ENCODE measurements around the gene CALM3. TPM values are rescaled to one million over a fixed set of nuclear protein-coding genes. Genes with fewer than 3 reads are reported as not detected.
"Not testable (repeated sequence)": the region's sequence is repeated elsewhere in the genome, so short reads cannot be mapped to it uniquely, and the experiment has no call there.

CALM3 gene
- total RNA-seq, 1 donor: 213 TPM

- no peak for DNase-seq (ENCODE audit: low read depth)
- H3K4me3 ChIP-seq (ENCODE audit: low read depth, low read length): no peak overlapping the region
Observed at GRCh38 chr19:46625731-46626130, 24.6 kb downstream of the CALM3 start.

GRCh38 chr19:46626446-46626845 is 25.3 kb downstream of the CALM3 start:
- no peak for DNase-seq (ENCODE audit: low read depth)
- H3K4me3 ChIP-seq (ENCODE audit: low read depth, low read length): no peak overlapping the region
- no peak for TF ChIP-seq CTCF (IDR thresholded peaks at IDR 0.05; ENCODE audit: insufficient read depth, low read depth, low read length)

More at GRCh38 chr19:46625731-46626130, 24.6 kb downstream of the CALM3 start:
- no peak for TF ChIP-seq CTCF (IDR thresholded peaks at IDR 0.05; ENCODE audit: insufficient read depth, low read depth, low read length)

GRCh38 chr19:46628970-46629369 is 27.8 kb downstream of the CALM3 start:
- DNase-seq (ENCODE audit: low read depth); H3K4me3 ChIP-seq (ENCODE audit: low read depth, low read length): not testable (repeated sequence)

GRCh38 chr19:46629546-46630025 is 28.5 kb downstream of the CALM3 start:
- no peak overlapping the region for H3K4me3 ChIP-seq (ENCODE audit: low read depth, low read length)
- peak; percentile 89 for DNase-seq (ENCODE audit: low read depth)
- no peak for TF ChIP-seq CTCF (IDR thresholded peaks at IDR 0.05; ENCODE audit: insufficient read depth, low read depth, low read length)

GRCh38 chr19:46630586-46631205 is 29.6 kb downstream of the CALM3 start:
- DNase-seq (ENCODE audit: low read depth): no peak
- no peak for TF ChIP-seq CTCF (IDR thresholded peaks at IDR 0.05; ENCODE audit: insufficient read depth, low read depth, low read length)
- H3K4me3 ChIP-seq (ENCODE audit: low read depth, low read length): no peak overlapping the region

GRCh38 chr19:46631481-46631880 is 30.4 kb downstream of the CALM3 start:
- no peak for TF ChIP-seq CTCF (IDR thresholded peaks at IDR 0.05; ENCODE audit: insufficient read depth, low read depth, low read length)
- DNase-seq (ENCODE audit: low read depth): peak; percentile 73

GRCh38 chr19:46633130-46633529 is 32.0 kb downstream of the CALM3 start:
- DNase-seq (ENCODE audit: low read depth): no peak
- no peak for TF ChIP-seq CTCF (IDR thresholded peaks at IDR 0.05; ENCODE audit: insufficient read depth, low read depth, low read length)

More at GRCh38 chr19:46631481-46631880, 30.4 kb downstream of the CALM3 start:
- no peak overlapping the region for H3K4me3 ChIP-seq (ENCODE audit: low read depth, low read length)

More at GRCh38 chr19:46633130-46633529, 32.0 kb downstream of the CALM3 start:
- H3K4me3 ChIP-seq (ENCODE audit: low read depth, low read length): no peak overlapping the region

Data from fibroblast of villous mesenchyme (primary cell).